HG03025 (cell line): Measurements from ENCODE around the gene PIP4K2B.

Source experiments
- ATAC-seq: cut with Tn5 transposase; IDR thresholded peaks from one replicate; pipeline ENCODE4 v1.9.1; 2021; ENCODE audit warnings: mild to moderate bottlenecking, moderate library complexity; ENCODE audit not compliant: unreplicated experiment, low FRiP score

The PIP4K2B gene

GRCh38 chr17:38746849-38747462, 52.4 kb downstream of the PIP4K2B start:
- no peak for ATAC-seq

GRCh38 chr17:38746004-38746848, 53.1 kb downstream of the PIP4K2B start:
- ATAC-seq, result no peak

GRCh38 chr17:38745545-38745944, 53.8 kb downstream of the PIP4K2B start:
- ATAC-seq, result no peak

GRCh38 chr17:38743556-38744171, 55.7 kb downstream of the PIP4K2B start:
- no peak for ATAC-seq

- ATAC-seq, result no peak
Measured at GRCh38 chr17:38742411-38743308, 56.7 kb downstream of the PIP4K2B start.

GRCh38 chr17:38741921-38742410, 57.4 kb downstream of the PIP4K2B start:
- ATAC-seq, result no peak

- ATAC-seq, result no peak
Measured at GRCh38 chr17:38741461-38741860, 57.9 kb downstream of the PIP4K2B start.

GRCh38 chr17:38740806-38741205, 58.5 kb downstream of the PIP4K2B start:
- ATAC-seq, result no peak

- ATAC-seq, result no peak
Measured at GRCh38 chr17:38740044-38740443, 59.3 kb downstream of the PIP4K2B start.

- ATAC-seq, result no peak
Measured at GRCh38 chr17:38739305-38739704, 60.1 kb downstream of the PIP4K2B start.

- no peak for ATAC-seq
Measured at GRCh38 chr17:38738686-38739085, 60.7 kb downstream of the PIP4K2B start.

- no peak for ATAC-seq
Measured at GRCh38 chr17:38738007-38738662, 61.2 kb downstream of the PIP4K2B start.

- no peak for ATAC-seq
Measured at GRCh38 chr17:38735161-38735997, 64.0 kb downstream of the PIP4K2B start.

GRCh38 chr17:38733982-38734973, 65.1 kb downstream of the PIP4K2B start:
- no peak for ATAC-seq

- no peak for ATAC-seq
Measured at GRCh38 chr17:38733282-38733981, 65.9 kb downstream of the PIP4K2B start.

- ATAC-seq, result no peak
Measured at GRCh38 chr17:38732376-38733281, 66.7 kb downstream of the PIP4K2B start.
